ENCODE measurements around the gene RNF182.

Gene RNF182

GRCh38 chr6:13990796-13991195 lies 66.0 kb downstream of the RNF182 start:
- no peak overlapping the region for H3K4me3 ChIP-seq (ENCODE audit: low read length)
- no peak for TF ChIP-seq ZNF274 (IDR thresholded peaks at IDR 0.05; ENCODE audit: low read depth, low read length)

GRCh38 chr6:13991393-13991792 lies 66.6 kb downstream of the RNF182 start:
- no peak for TF ChIP-seq ZNF274 (IDR thresholded peaks at IDR 0.05; ENCODE audit: low read depth, low read length)
- no peak overlapping the region for H3K4me3 ChIP-seq (ENCODE audit: low read length)

- TF ChIP-seq ZNF274 (IDR thresholded peaks at IDR 0.05; ENCODE audit: low read depth, low read length), result no peak
- H3K4me3 ChIP-seq (ENCODE audit: low read length), result no peak overlapping the region
Measured at GRCh38 chr6:13992417-13993055, 67.8 kb downstream of the RNF182 start.

- no peak for TF ChIP-seq ZNF274 (IDR thresholded peaks at IDR 0.05; ENCODE audit: low read depth, low read length)
- H3K4me3 ChIP-seq (ENCODE audit: low read length), result no peak overlapping the region
Measured at GRCh38 chr6:13993416-13993815, 68.7 kb downstream of the RNF182 start.

- H3K4me3 ChIP-seq (ENCODE audit: low read length), result no peak overlapping the region
Measured at GRCh38 chr6:13998356-13998755, 73.6 kb downstream of the RNF182 start.

GRCh38 chr6:14000901-14001300 lies 76.1 kb downstream of the RNF182 start:
- H3K4me3 ChIP-seq (ENCODE audit: low read length), result no peak overlapping the region
- no peak for TF ChIP-seq ZNF274 (IDR thresholded peaks at IDR 0.05; ENCODE audit: low read depth, low read length)

More at GRCh38 chr6:13998356-13998755, 73.6 kb downstream of the RNF182 start:
- no peak for TF ChIP-seq ZNF274 (IDR thresholded peaks at IDR 0.05; ENCODE audit: low read depth, low read length)

GRCh38 chr6:14001329-14002012 lies 76.7 kb downstream of the RNF182 start:
- H3K4me3 ChIP-seq (ENCODE audit: low read length), result no peak overlapping the region
- no peak for TF ChIP-seq ZNF274 (IDR thresholded peaks at IDR 0.05; ENCODE audit: low read depth, low read length)

- TF ChIP-seq ZNF274 (IDR thresholded peaks at IDR 0.05; ENCODE audit: low read depth, low read length), result no peak
- H3K4me3 ChIP-seq (ENCODE audit: low read length), result no peak overlapping the region
Measured at GRCh38 chr6:14002176-14002947, 77.6 kb downstream of the RNF182 start.

- H3K4me3 ChIP-seq (ENCODE audit: low read length), result no peak overlapping the region
- no peak for TF ChIP-seq ZNF274 (IDR thresholded peaks at IDR 0.05; ENCODE audit: low read depth, low read length)
Measured at GRCh38 chr6:14004258-14004657, 79.5 kb downstream of the RNF182 start.

- no peak for TF ChIP-seq ZNF274 (IDR thresholded peaks at IDR 0.05; ENCODE audit: low read depth, low read length)
- no peak overlapping the region for H3K4me3 ChIP-seq (ENCODE audit: low read length)
Measured at GRCh38 chr6:14008809-14009208, 84.1 kb downstream of the RNF182 start.

- TF ChIP-seq ZNF274 (IDR thresholded peaks at IDR 0.05; ENCODE audit: low read depth, low read length), result no peak
- H3K4me3 ChIP-seq (ENCODE audit: low read length), result no peak overlapping the region
Measured at GRCh38 chr6:14009431-14009830, 84.7 kb downstream of the RNF182 start.

GRCh38 chr6:14010275-14010674 lies 85.5 kb downstream of the RNF182 start:
- H3K4me3 ChIP-seq (ENCODE audit: low read length), result no peak overlapping the region
- no peak for TF ChIP-seq ZNF274 (IDR thresholded peaks at IDR 0.05; ENCODE audit: low read depth, low read length)

- H3K4me3 ChIP-seq (ENCODE audit: low read length), result no peak overlapping the region
- no peak for TF ChIP-seq ZNF274 (IDR thresholded peaks at IDR 0.05; ENCODE audit: low read depth, low read length)
Measured at GRCh38 chr6:14012313-14013030, 87.7 kb downstream of the RNF182 start.

- H3K4me3 ChIP-seq (ENCODE audit: low read length), result no peak overlapping the region
- TF ChIP-seq ZNF274 (IDR thresholded peaks at IDR 0.05; ENCODE audit: low read depth, low read length), result no peak
Measured at GRCh38 chr6:14015964-14016363, 91.2 kb downstream of the RNF182 start.
